Midbrain (tissue), 1 donor: ENCODE results near the gene MRC2.
"Not testable (repeated sequence)": the region's sequence is repeated elsewhere in the genome, so short reads cannot be mapped to it uniquely, and the experiment has no call there.

Source experiments
- DNase-seq: peaks from one replicate; lab custom pipeline; 2025; lab: John Stamatoyannopoulos, UW

The MRC2 gene

DNA sequence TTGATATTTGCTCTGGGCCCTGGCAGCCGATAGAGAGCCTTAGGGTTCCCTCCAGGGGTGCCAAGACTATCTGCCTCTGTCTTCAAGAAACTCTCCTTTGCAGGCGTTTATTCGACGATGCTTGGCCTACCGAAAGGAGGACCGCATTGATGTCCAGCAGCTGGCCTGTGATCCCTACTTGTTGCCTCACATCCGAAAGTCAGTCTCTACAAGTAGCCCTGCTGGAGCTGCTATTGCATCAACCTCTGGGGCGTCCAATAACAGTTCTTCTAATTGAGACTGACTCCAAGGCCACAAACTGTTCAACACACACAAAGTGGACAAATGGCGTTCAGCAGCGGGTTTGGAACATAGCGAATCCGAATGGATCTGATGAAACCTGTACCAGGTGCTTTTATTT is 15.2 kb upstream of the MRC2 start:
- DNase-seq, result not testable (repeated sequence)

DNA sequence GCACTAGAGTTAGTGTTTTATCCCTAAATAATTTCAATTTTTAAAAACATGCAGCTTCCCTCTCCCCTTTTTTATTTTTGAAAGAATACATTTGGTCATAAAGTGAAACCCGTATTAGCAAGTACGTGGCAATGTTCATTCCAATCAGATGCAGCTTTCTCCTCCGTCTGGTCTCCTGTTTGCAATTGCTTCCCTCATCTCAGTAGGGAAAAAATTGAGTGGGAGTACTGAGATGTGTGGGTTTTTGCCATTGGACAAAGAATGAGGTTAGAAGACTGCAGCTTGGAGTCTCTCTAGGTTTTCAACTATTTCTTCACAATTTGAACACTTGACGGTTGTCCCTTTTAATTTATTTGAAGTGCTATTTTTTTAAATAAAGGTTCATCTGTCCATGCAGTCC is 14.4 kb upstream of the MRC2 start:
- DNase-seq, result not testable (repeated sequence)

DNA sequence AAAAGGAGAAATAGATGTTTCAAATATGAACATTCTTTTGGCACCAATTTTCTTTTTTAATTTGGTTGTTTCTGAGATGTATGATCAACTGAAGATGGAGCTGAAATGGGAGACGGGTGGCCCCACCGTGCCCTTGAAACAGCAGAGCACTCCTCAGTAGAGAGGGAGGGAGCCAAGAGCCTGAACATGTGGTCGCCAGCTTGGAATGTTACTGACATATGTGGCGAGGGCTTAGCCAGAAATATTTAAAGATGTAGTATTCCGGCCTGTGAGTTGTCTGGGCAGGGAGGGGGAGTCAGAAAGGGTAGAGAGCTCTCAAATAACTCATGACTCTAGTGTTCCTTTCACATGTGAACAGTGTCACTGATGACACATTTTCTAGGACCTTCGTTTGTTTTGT is 13.3 kb upstream of the MRC2 start:
- DNase-seq, result no peak

DNA sequence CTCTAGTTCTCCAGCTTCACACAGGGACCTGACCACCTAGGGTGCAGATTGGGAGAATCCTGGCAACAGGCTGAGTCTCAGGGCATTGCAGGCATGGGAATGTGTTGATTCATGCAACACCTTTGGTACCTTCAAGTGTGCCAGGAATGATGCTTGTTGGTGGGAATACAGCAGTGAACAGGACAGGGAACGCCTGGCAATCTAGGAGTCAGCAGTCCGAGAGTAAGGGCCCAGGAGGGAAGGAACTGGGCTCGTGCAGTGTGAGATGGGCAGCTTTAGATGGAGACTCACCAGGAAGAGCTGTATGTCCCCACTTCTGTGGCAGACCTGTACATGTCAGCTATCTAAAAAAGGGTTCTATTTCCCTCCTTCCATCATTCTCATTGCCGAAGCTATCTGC is 12.0 kb upstream of the MRC2 start:
- DNase-seq, result no peak

DNA sequence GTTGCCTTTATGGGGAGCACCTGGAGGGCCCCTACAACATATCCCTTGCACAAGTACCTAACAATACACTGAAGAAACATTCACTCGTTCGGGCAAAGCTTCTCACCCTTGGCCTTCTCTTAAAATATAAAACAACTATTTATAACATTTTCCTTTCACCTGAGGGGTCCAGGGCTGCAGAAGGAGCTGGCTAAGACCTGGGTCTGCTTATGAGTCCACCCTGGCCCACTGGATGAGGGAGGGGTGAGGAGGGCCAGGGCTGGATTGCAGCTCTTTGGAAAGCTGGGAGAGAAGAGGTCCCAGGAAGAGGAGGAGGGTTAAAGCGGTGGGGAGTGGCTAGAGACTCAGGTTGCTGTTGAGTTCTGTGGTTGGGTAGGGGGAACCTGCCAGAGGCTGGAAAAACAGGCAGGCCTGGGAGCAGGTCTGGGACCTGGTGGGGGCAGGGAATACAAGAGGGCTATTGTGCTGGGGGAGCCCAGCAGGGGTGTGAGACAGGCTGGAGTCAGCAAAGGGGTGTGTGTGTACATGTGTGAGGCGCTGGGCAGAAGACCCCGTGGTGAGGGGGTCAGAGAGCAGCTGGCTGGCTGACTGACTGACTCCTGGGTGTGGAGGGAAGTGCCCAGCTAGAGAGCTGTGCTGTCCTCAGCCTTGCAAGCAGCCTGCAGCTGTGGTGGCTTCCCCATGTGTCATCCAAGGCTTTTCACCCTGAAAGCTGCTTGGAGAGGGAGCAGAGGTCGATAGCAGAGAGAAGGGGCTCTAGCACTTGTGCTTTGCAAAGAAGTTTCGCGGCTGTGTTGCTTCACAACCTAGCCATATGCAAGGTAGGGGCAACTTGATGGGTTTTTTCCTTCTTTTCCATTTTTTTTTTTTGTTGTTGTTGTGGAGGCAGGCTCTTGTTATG is 10.2 kb upstream of the MRC2 start:
- DNase-seq, result no peak

DNA sequence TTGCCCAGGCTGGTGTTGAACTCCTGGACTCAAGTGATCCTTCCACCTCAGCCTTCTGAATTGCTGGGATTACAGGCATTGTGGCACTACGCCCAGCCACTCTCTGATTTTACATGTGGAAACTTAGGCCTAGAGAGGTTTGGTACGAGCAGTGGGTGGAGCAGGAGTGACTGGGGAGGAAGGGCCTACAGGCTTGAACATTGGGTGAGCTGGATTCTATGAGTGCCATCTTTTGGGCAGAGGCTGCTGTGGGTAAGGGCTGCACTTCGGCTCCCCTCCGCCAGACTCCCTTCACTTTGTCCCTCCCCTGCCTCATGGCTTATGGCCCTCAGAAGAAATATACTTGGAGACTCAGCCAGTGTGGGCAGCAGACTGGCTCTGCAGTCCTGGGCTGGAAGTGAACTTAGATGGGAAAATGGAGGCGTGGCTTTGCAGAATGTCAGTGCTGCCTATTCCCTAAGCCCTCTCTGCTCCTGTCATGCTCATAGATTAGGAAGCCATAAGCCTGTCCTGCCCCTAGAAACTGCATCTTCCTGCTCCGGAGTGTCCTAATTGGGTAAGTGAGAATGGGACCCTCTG is 9.5 kb upstream of the MRC2 start:
- DNase-seq, result no peak

DNA sequence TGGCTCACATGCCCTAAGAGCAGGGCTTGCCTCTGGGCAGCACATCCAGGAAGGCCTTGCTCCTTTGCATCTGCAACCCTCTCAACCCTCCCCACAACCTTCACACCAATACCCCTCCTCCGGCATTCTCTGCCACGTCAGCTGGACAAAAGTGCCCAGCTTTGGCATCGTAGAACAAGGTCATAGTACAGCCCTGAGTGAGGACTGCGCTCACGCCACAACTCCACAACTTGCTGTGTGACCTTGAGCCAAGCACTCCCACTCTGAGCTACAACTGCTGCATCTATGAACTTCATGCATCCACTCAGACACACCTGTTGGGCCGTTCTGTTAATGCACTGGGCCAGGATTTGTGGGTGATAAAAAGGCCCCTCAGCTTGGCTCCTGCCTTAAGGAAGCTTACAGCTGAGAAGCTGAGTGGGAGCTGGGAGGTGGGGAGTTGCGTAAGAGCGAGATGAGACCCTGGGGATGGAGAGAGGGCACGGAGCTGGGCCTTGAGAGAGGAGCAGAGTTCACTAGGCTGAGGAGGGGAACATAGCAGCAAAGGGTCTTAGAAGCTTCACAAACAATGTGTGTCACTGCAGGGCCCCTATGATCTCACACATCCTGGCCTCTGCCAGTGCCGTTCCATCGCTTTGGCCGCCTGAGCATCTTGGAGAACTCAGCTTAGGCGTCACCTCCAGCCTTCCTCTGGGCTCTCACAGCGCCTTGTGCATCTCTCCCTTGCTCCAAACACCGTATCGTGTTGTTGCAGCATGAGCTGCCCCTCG is 8.6 kb upstream of the MRC2 start:
- no peak for DNase-seq

DNA sequence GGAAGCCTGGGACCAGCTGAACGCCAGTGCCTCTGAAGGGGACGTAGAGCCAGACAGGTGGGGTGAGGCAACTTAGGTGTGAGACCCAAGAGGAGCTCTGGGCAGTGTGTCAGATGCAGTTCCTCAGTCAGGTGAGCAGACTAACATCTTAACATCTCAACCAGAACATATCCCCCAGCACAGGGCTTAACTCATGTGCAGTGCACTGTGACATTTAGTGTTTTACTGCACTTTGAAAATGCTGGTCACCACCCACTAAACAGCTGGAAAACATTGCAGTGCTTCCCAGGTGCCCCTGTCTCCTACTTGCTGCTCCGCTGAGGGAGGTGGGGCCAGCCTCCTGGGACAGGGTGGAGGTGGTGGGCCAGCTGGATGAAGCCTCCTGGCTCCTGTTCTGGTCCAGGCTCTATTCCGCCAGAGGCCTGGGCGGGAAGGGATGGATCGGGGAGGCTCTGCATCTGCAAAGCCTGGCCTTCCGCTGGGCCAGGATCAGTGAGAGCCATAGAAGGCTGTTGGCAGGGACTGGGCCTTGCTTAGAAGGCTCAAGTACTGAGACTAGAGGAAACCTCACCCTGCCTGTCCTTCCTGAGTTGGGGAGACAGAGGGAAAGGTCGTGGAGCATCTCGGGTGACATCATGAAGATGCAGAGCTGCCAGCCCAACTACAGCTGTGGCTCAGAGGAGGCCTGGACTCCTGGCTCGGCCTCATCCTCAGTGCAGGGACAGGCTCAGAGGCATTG is 7.9 kb upstream of the MRC2 start:
- no peak for DNase-seq

DNA sequence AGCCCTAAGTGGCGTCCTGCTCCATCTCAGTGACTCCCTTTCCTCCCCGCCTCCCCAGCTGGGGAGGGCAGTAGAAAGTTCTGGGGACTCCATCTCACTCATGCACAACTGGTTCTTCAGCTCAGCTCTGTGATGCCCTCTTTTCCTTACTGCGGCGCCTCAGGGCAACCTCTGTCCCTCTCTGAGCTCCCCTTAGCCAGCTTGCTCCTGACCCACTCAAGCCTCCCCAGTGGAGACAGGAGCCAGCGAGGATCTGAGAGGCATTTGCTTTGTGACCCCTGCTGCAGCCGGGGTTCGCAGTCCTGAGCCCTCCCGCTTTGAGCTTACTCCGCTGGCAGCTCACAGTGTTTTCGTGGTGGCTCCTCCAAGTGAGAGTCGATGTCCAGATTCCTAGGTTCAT is 6.2 kb upstream of the MRC2 start:
- no peak for DNase-seq

DNA sequence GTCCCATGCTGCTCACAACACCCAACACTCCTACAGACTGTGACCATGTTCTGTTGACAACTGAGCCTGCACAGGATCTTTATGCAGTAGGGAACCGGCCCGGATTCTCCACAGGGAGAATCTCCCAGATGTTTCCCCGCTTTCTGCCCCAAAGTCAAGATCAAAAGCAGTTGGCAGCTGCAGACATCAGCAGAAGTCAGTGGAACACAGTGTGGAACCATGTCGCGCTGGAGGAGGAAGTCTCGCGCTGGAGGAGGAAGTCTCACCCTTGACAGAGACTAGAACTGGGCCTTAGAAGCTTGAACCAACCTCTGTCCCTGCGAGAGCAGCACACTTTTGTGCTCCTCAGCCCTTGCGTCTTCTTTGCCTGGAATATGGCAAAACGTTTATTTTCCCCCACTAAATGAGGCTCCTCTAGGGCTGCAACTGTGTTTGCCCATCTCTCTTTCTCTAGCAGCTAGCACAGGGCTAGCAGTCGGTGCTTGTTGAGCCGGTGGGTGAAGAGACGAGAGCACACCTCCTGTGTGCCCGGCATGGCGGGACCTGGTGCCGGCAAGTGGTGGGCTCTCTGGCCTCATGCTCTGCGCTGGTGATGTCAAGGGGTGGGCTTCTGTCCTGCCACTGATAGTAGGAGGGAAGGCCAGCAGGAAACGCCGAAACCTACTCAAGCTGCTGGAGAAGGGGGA is 2.1 kb upstream of the MRC2 start:
- DNase-seq, result no peak

DNA sequence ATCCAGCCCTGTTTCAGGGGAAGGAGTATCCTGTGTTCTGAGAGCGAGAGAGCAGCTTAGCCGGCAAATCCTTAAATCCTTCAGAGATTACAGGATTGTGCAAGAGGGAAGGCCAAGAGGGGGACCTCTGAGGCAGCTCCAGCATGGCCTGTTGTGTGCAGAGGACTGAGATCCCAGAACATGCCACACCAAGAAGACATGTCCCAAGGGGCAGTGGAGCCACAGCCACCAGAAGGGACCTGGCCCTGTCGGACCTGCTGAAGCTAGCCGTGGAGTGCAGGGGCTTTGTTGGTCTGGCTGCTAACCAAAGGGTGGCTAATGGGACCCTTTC is 1.6 kb upstream of the MRC2 start:
- no peak for DNase-seq

DNA sequence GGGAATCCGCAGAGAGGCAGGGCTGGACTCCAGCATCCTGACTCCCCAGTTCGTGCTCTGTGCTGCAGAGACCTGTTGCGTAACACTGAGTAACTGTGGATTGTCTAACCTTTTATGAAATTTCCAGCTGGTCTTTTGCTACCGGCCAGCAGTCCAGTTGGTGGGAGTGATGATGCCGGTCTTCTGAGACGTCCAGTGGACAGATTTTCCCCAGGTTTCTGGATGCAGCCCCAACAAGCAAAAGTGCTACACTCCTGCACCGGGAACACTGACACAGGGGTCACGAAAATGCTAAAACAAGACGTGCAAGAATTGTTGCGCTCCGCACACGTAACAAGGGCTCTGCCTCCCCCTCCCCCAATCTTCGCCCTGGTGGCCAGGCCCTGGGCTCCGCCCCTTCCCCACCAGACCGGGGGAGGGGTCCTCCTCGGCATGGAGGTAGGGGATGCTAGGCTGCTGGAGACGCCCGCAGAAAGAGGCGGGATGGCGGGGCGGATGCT is 701 bp upstream of the MRC2 start:
- no peak for DNase-seq

DNA sequence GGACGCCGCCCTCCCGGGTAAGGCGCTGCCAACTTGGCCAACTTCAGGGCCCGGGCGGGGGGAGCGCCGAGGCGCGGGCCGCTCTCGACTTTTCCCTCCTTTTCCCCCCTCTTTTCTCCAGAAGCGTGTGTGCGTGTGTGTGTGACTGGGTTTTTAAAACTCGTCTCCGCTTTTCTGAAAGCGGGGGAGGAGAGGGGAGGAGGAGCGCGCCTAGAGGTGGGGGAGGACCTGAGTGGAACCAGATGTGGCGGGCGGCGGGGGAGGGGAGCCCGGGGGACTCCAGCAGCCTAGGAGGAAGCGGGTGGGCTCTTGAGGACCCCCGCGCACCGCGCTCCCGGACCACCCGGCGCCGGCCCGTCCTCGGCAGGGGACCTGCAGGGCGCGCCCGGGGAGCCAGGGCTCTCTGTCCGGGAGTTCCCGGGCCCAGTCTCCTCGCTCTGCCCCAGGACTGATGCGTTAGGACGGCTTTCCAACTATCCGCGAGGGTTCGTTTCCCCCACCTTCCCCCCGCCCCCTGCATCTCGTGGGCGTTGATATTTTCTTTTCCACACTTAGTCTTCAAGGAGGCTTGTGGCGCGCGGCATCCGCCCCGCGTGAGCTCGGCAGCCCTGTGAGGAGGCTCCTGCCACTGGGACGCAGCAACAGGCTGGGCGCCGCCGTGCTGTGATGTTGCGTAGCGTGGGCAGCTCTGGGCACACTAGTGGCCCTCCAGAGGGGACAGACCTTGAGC is 599 bp downstream of the MRC2 start:
- DNase-seq, result no peak

DNA sequence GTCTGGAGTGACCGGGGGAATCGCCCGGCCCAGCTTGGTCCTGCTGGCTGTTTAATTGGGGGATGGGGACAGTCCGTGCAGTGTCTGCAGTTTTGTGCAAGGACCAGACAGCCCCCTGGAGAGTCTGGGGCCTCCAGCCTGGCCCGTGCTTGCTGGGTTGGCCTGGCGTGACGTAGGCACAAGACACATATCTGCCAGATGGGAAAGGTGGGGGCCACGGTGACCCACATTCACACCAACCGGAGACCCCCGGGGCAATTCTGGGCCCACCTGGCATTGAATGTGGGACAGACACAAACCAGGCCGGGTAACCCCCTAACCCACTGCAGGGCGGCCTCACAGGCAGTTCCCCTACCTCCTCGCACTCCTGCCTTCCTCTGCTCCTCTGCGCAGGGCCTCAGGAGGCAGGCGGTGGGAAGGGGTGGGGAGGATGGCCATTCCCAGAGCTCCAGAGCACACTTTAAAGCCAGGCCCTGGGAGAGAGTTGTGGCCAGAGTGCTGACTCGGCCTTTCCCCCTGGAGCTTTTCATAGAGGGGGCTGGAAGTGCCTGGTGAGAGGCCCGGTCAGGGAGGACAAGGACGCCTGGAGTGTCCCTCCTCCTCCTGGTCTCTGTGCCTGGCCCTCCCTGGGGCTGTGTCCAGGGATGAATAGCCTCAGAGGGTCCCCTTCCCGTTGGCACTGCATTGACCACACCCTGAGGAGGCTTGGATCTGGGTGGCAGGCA is 1.5 kb downstream of the MRC2 start:
- DNase-seq, result no peak

DNA sequence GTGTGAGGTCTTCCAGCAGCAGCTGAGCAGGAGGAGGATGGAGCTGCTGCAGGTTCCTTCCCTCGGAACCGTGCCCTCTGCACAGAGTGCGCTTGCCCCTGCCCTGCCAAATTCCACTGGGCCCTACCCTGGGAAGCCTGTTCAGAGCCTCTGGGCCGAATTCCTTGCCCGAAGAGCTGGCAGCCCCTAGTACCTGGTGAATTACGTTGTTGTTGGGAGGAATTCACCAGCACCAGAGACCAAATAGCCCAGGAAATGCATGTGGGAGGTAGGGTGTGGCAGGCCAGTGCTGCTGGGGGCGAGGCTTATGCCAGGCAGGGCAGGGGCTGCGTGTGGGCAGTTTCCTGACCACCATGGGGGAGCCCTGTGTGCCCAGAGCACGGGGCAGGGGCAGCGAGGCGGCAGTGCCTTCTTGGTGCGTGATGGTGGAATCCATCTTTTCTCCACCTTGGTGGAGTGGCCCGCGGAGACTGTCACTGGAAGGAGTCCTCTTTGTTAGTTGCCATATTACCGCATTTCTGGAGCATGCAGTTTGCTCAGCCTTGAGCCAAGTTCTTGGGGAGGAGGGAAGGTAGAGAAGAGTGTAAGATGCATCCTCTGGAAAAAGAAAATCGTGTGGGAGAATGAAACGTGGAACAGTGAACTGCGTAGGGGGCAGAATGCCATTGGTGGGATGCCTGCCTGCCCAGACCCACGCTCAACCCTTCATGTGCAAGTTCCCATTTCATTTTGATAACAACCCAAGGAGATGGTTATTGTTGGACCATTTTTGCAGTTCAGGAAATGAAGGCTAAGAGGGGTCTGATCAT is 2.3 kb downstream of the MRC2 start:
- no peak for DNase-seq

DNA sequence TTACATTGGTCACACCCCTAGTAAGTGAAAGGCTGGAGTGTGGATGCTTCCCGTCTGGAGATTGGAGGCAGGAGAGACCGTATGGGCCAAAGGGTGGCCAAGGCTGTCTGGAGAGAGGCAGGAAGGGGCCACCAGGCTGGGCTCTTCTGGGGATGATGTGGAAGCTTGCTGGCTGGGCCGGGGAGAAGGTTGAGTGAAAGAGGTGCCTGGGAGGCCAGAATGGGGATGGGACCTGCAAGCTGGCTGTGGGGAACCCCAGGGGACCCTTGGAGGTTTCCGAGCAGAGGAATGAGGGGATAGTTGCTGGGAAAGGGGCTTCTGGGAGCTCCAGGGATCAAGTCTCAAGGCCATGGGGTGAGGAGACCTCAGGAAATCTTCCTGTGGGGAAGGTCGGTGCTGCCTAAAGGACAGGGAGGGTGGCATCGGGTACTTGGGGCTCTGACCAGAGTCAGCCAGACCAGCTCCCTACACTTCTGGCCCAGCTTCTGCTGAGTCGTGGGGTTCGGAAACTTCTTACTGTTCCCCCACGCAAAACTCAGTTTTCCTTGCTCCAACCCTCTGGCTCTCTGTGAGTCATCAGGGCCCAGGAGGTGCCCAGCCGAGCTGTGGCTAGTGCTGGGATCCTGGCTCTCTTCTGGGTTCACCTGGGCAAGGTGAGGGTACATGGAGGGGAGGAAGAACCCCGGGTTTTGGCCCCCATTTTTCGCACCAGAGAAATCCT is 3.1 kb downstream of the MRC2 start:
- DNase-seq, result no peak

DNA sequence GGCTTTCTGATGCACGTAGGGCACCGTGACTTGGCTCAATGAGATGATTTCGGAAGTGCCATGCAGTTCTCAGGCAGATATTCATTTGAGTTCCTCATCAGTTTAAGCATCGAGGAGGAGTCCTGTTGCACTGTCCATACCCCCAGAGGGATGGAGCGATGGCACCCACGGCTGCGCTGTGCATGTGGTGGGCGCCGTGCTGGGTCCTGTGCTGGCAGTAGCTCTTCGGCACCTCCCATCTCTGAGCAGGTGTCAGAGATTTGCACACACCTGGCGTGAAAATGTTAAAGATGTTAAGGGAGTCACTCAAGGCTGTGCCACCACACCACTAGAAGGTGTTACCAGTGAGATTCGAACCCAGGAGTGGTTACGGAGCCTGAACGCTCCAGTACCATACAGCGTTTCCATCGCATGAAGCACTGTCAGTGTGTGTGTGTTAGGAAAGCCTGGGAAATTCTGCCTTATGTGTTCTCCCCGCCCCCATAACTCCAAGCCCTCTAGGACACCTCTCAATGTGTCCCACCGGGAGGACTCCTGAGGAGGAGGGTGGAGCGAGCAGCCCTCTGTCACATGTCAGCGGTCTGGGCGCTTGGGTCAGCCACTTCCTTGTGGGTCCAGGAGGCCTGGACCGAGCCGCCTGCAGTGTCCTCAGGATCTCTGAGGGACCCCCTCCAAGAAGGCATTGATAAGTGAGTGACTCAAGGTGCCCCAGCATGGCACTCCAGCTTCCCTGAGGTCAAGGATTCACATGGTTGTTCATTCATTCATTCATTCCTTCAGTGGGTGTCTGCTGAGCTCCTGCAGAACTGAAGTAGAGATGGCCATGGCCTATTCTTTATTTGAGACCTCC is 3.8 kb downstream of the MRC2 start:
- DNase-seq, result no peak
